ENCODE measurements around the gene PGGHG. TPM values are rescaled to one million over a fixed set of nuclear protein-coding genes. Genes with fewer than 3 reads are reported as not detected.

Gene PGGHG
- total RNA-seq, 1 donor from 2014 or later: 49.5 TPM

- Mint-ChIP-seq H3K27ac (ENCODE audit: unreplicated experiment) (no peak overlapping the region), H3K36me3 (ENCODE audit: low read depth) (peaks cover 1% of the 10 kb centered on the region), H3K27me3 (ENCODE audit: low read depth) (peaks cover 7% of the 10 kb centered on the region), H3K9me3 (ENCODE audit: low read depth) (peaks cover 3% of the 10 kb centered on the region), H3K4me1 (ENCODE audit: low read depth) (no peaks in the 10 kb centered on the region), H3K4me3 (ENCODE audit: unreplicated experiment) (no peak overlapping the region)
- DNase-seq (ENCODE audit: low spot score): peak; percentile 88
- no peak for TF ChIP-seq CTCF (IDR thresholded peaks at IDR 0.05)
Observed at GRCh38 chr11:280706-281485, 8.0 kb upstream of the PGGHG start.

GRCh38 chr11:281486-282161 lies 7.3 kb upstream of the PGGHG start:
- TF ChIP-seq CTCF (IDR thresholded peaks at IDR 0.05): no peak
- Mint-ChIP-seq H3K4me1 (ENCODE audit: low read depth) (no peaks in the 10 kb centered on the region), H3K27ac (ENCODE audit: unreplicated experiment) (no peak overlapping the region), H3K36me3 (ENCODE audit: low read depth) (peaks cover under 1% of the 10 kb centered on the region), H3K9me3 (ENCODE audit: low read depth) (no peaks in the 10 kb centered on the region), H3K27me3 (ENCODE audit: low read depth) (peaks cover 7% of the 10 kb centered on the region), H3K4me3 (ENCODE audit: unreplicated experiment) (no peak overlapping the region)
- peak; percentile 90 for DNase-seq (ENCODE audit: low spot score)

- H3K4me1 Mint-ChIP-seq (ENCODE audit: low read depth): no peaks in the 10 kb centered on the region
- no peak overlapping the region for H3K4me3 Mint-ChIP-seq (ENCODE audit: unreplicated experiment)
- peak; percentile 69 for DNase-seq (ENCODE audit: low spot score)
- no peak for TF ChIP-seq CTCF (IDR thresholded peaks at IDR 0.05)
- H3K27ac Mint-ChIP-seq (ENCODE audit: unreplicated experiment): no peak overlapping the region
- H3K27me3 Mint-ChIP-seq (ENCODE audit: low read depth): peaks cover 7% of the 10 kb centered on the region
- H3K36me3 Mint-ChIP-seq (ENCODE audit: low read depth): no peaks in the 10 kb centered on the region
- H3K9me3 Mint-ChIP-seq (ENCODE audit: low read depth): no peaks in the 10 kb centered on the region
Observed at GRCh38 chr11:282171-282570, 6.8 kb upstream of the PGGHG start.

- Mint-ChIP-seq H3K36me3 (ENCODE audit: low read depth) (no peaks in the 10 kb centered on the region), H3K27me3 (ENCODE audit: low read depth) (peaks cover 5% of the 10 kb centered on the region), H3K4me3 (ENCODE audit: unreplicated experiment) (no peak overlapping the region), H3K27ac (ENCODE audit: unreplicated experiment) (no peak overlapping the region), H3K9me3 (ENCODE audit: low read depth) (no peaks in the 10 kb centered on the region), H3K4me1 (ENCODE audit: low read depth) (peaks cover under 1% of the 10 kb centered on the region)
- no peak for TF ChIP-seq CTCF (IDR thresholded peaks at IDR 0.05)
- peak; percentile 61 for DNase-seq (ENCODE audit: low spot score)
Observed at GRCh38 chr11:282630-283360, 6.1 kb upstream of the PGGHG start.

GRCh38 chr11:283405-284104 lies 5.4 kb upstream of the PGGHG start:
- DNase-seq (ENCODE audit: low spot score): no peak
- Mint-ChIP-seq H3K4me1 (ENCODE audit: low read depth) (peaks cover 7% of the 10 kb centered on the region), H3K4me3 (ENCODE audit: unreplicated experiment) (no peak overlapping the region), H3K27me3 (ENCODE audit: low read depth) (peaks cover 5% of the 10 kb centered on the region), H3K9me3 (ENCODE audit: low read depth) (no peaks in the 10 kb centered on the region), H3K36me3 (ENCODE audit: low read depth) (no peaks in the 10 kb centered on the region), H3K27ac (ENCODE audit: unreplicated experiment) (no peak overlapping the region)
- TF ChIP-seq CTCF (IDR thresholded peaks at IDR 0.05): no peak
